HEK293T (cell line): Measurements from ENCODE around the gene POLR1E.

Experiments used
- ELF4 ChIP-seq: fragments of 450-650 bp; IDR thresholded peaks from 2 replicates; pipeline ENCODE4 v1.6.1; 2017; ENCODE audit warnings: antibody characterized with exemption
- L3MBTL2 ChIP-seq: fragments of 450-650 bp; conservative IDR thresholded peaks from 2 replicates; pipeline ENCODE4 v1.6.1; 2016; ENCODE audit warnings: mild to moderate bottlenecking
- TARDBP ChIP-seq: fragments of 450-650 bp; IDR thresholded peaks from 2 replicates; pipeline ENCODE4 v1.6.1; 2016

GRCh38 chr9:37465249-37466036 lies 20.3 kb upstream of the POLR1E start, which contains the start of gene ZBTB5:
- TF ChIP-seq TARDBP = no peak
- TF ChIP-seq L3MBTL2 = peak; percentile 57; the same call in 1 of the 2 replicates
- no peak for TF ChIP-seq ELF4
